KBM-7 (cell line): ENCODE results near the gene P4HTM.

Source experiments
- DNase-seq: peaks from one replicate; pipeline ENCODE4 v3.0.0-alpha.2; 2015
- in situ Hi-C: fragments of 300-500 bp; cut with MboI; formaldehyde crosslinking; loops from 2 replicates; pipeline ENCODE4 v1.14.3; 2020; ENCODE audit warnings: low sequenced_read_pairs, low pct_unique_long_range_greater_than_20kb, mixed read lengths

P4HTM gene

DNA sequence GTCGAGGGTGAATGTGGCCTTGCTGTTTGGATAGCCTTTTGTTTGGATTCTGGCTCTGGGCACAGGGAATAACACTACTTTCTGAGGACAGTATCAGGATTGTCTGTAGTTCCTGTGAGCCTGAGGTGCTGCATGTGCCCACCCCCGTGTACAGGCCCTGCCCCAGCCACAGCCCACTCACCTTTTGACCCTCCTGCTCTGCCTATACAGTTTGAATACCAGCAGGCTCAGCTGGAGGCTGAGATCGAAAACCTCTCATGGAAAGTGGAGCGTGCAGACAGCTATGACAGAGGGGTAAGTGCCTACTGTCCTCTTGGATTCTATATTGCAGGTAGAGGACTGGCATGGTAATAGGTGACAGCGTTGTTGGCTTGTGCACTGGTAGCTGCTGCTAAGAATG is 7.4 kb upstream of the P4HTM start:
- in situ Hi-C loops, result no loop called here
- no peak for DNase-seq

DNA sequence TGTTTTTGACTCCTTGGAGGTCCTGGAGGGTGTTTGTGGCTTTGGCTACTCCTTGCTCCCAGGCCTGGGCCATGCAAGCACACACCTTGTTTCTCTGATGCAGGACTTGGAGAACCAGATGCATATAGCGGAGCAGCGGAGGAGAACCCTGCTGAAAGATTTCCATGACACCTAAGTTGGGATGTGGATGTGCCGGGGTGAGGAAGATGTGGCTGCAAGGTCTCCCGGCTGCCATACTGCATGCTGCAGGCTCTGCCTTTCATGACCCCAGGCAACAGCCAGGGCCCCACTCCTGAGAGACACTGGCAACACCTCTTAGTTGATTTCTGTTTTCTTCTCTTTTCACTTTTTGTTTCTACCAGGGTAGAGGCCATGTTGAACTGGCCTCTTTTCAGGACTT is 6.9 kb upstream of the P4HTM start:
- no peak for DNase-seq
- in situ Hi-C loops, result no loop called here

DNA sequence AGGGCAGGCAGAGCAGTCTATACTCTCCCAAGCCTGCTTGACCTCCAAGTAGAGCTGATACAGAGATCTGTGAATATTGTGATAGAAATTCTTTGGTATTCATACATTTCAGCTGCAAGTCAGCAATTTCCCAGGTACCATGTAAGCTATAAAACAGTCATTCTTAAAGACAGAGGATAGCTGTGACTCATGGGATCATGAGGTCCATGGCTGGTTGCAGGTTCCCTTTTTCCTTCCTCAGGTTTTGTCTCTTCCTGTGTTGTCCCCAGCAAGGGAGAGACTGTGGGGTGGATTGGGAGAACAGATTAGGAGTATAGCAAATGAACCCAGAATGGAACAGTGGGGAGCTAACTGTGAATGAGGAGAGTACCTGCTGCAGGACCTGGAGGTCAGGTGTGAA is 5.4 kb upstream of the P4HTM start:
- in situ Hi-C loops, result no loop called here
- no peak for DNase-seq

DNA sequence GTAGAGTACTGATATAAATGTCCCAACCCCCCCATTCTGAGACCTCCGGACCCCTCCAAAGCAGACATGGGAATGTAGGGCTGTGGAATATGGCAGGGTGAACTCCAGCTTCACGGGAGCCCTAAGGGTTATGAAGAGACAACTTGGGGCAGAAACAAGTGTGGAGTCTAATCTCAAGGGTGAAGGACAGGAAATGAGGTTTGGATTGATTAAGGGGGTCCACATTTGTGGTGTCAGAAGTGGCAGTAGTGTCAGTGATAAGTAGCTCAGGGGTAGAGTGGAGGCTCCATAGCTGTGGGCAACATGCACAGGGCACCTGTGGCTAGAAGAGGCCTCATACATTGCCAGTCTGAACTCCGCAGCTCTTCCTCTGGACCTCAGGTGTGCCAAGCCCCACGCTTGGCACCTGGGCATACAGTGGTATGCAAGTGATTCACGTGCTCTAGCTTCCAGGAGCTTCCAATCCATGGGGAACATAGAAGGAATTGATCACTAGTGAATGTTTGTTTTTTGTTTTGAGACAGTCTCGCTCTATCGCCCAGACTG is 4.1 kb upstream of the P4HTM start:
- in situ Hi-C loops, result no loop called here
- no peak for DNase-seq

DNA sequence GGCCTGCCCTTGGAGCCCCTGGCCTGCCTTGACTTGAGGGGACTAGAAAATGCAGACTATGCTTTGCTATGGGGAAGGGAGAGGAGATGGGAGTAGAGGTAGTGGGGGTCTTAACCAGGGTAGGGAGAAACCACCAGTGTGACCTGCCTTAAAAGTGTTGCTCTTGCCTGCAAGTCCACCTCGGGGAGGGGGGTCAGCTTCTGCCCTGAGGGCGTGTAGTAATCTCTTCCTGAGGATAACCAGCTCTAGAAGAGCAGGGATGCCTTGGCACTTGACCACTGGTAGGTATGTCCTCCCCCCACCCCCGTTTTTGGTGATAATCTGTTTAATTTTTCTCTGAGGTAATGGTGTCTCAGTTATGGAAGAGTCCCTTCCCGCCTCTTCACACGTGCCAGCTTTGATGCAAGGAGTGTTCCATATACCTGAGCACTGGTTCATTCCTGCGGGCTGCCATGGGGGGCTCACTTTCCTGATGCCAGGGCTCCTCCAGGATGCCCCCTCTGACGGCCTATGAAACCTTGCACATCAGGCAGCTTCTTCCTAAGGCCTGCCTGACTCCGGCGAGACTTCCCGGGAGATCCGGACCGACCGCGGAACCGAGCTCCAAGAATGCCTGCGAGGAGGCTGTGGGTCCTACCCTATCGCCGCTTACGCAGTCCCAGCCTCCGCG is 780 bp upstream of the P4HTM start:
- DNase-seq, result no peak
- in situ Hi-C loops, result no loop called here

DNA sequence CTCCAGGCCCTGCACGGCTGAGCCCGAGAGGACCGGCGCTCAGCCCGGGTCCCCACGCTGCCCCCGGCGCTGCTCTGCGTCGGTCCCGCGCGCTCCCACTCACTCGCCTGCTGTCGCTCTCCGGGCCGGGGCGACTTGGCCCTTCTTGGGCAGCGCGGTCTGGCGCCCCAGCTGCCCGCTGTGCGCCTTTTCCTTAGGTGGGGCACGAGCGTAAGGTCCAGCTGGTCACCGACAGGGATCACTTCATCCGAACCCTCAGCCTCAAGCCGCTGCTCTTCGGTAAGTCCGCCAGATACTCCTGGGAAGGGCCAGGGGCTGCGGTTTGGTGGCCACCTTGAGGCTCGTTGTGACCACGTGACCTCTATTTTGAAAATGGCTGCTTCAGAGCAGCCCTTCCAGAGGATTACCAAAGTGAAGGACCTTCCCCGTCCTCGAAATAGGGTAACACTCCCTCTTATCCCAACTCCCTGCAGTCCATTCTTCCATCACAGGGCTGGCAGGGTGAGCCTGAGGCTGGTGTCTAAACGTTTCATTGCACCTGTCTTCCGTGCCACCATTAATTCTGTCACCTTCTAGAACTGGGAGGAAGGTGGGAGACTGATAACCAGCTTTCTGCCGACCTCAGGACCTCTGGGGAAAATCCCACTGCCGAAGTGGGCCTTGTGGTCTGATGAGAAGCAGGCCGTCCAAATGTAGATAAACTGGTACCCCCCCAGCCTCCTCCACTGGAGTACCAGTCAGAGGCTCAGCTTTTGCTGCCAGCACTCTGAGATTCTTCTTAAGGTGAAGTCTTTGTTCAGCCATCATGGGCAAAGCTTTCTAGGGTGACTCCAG is 812 bp downstream of the P4HTM start:
- in situ Hi-C loops, result no loop called here
- peak; percentile 53 for DNase-seq

DNA sequence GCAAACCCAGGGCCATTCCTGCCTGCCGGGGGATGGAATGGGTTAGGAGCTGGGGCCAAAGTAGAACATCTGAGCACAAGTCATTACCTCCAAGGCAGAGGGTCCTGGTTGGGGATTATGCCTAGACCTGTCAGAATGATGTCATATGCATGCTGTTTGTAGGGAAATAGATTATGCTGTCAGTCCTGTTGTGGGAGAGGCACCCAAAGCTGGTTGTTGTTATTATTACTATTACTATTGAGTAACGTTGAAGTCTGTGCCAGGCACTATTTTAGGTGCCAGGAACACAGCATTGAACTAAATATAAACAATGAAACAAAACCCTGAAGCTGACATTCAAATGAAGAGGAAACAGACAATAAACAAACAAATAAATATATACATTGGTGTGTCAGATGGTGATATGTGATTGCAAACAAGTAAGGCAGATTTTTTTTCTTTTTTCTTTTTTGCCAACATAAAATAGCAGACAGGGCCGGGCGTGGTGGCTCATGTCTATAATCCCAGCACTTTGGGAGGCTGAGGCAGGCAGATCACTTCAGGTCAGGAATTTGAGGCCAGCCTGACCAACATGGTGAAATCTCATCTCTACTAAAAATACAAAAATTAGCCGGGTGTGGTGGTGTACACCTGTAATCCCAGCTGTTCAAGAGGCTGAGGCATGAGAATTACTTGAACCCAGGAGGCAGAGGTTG is 2.0 kb downstream of the P4HTM start:
- no peak for DNase-seq
- in situ Hi-C loops, result no loop called here

DNA sequence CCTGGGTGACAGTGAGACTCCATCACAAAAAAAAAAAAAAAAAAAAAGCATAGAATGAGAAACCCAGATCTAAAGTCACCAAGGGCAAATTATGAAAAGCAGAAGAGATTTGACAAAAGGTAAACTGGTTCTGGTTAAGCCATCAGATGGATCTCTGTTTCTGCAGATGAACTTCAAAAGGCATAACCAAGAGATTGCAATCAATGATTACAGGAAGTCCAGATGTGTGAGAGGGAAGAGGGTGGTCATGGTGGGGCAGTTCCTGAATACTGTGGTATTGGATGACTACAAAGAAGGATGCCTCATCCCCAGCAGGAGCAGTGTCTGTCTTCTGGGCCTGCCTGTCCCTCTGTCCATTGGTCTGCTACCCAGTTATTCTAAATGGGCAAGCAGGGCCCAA is 3.8 kb downstream of the P4HTM start:
- DNase-seq, result peak; percentile 59
- in situ Hi-C loops, result no loop called here

DNA sequence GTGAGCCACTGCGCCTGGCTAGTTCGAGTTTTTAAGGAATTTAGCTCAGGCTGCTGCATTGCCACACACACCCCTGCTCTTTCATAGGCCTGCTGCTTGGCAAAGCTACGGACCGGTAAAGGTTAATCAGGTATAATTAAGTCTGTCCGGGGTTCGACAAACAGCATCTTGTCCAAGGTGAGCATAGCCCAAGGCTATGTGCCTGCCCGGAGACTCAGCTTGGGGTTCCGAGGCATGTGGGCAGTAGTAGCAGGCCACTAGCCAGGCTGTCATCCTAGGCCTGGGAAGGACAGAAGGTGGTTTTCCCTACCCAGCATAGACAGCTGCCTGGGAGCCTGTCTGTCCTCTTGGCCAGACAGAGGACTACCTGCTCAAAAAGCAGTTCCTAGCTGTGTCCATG is 6.6 kb downstream of the P4HTM start:
- DNase-seq, result no peak
- in situ Hi-C loops, result no loop called here

DNA sequence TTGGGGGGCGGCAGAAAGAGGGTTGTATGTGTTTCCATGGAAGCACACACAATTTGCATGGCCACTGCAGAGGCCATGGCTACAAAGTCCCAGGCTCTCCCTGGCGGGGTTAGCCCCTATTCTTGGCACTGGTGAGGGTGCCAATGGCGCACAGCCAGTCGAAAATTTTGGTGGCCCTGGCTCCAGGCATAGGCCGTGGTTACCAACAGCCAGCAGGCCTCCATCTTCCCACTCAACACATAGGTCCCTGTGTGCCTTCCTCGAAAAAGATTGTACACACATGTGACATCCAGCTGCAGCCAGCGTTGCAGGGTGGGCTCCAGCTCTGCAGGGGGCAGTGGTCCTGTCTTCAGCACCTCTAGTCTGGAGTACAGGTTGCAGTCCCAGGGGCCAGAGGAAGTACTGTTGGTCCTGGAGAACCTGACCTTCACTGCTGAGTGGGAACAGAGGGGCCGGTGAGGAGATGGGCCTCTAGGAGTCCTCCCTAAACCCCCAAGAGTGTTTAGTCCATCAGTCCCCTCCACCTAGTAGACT is 7.1 kb downstream of the P4HTM start:
- DNase-seq, result no peak
- in situ Hi-C loops, result no loop called here

DNA sequence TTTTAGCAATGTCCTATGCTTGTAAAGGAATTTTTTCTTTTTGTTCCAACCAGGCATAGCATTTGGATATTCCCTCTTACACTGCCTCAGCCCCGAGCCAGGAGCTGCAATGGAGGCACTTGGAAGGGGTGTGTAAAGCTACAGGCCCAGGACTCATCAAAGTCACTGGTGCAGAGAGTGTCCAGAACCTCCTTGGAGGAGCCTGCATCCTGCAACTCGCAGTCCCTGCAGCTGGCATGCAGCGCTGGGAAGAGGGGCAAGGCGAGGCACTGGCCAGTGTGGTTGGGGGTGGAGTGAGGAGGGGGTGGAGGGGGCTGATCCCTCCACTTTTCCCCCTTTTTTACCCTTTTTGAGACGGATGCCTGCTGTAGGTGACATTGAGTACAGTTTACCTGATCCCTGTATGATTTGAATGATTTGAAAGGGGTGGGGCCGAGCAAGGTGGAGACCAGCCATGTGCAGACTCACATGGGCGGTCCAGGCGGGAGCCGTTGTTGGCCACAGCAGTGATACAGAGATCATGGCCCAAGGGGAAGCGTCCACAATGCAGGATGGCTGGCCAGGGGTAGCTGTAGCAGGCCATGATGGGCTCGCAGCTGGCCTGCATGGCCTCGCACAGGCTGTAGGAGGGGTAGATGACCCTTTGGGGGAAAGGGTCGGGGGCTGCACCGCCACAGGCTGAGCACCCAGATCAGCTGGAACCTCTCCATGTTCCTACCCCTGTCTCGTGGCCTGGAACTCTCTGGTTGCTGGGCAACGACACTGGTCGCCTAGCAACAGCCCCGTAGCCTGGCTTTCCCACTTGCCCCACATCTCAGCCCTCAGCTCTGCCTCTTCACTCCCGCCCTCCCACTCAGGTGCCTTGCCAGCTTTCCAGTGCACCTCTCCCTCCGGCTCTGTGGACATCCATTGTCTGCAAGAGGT is 7.9 kb downstream of the P4HTM start:
- in situ Hi-C loops, result no loop called here
- DNase-seq, result no peak

DNA sequence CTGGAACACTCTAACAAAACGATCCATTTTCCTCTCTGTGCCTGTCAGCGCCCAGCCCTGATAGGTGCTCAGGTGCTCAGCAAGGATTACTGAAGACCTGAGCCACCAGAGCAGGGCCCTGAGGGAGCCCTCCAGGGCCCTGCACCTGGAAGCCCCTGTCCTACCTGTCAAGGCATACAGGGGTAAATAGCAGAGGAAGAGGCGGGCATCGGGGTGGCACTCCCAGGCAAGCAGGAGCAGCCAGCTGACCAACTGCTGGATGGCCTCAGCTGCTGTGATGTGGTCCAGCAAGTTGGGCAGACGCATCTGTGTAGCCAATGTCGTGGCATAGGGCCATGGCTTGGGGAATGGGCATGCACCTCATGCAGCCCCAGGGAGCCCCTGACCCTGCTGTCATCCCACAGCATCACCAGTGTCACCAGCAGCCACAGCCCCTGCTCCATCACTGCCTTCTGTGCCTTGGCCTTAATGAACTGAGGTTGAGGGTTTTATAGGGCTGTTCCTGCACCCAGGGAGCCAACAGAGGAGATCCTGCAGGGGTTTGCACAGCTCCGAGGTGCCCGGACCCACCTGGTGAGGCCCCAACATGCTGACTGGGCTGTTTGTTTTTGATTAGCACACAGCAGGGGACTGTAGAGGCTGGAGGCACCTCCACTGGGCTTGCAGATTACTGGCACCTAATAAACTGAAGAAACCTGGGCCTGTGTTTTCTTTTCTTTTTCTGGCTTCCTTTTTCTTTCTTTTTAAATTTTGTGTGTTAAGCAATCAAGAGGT is 9.2 kb downstream of the P4HTM start:
- in situ Hi-C loops, result no loop called here

DNA sequence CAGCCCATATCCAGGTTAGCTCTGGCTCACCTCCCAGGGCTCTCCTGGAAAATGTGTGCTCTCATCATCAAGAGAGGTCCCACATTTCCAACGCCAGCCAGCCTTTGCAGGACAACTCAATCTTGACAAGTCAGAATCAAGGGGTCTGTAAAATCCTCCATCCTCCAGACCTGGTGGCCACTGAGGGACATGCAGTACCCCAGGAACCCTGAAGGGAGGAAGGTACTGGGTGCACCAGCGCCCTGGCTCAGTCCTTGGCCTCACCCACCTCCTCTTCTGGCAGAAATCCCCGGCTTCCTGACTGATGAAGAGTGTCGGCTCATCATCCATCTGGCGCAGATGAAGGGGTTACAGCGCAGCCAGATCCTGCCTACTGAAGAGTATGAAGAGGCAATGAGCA is 11.1 kb downstream of the P4HTM start:
- in situ Hi-C loops, result no loop called here
- no peak for DNase-seq

More for the DNA sequence above, 9.2 kb downstream of the P4HTM start:
- DNase-seq, result no peak

DNA sequence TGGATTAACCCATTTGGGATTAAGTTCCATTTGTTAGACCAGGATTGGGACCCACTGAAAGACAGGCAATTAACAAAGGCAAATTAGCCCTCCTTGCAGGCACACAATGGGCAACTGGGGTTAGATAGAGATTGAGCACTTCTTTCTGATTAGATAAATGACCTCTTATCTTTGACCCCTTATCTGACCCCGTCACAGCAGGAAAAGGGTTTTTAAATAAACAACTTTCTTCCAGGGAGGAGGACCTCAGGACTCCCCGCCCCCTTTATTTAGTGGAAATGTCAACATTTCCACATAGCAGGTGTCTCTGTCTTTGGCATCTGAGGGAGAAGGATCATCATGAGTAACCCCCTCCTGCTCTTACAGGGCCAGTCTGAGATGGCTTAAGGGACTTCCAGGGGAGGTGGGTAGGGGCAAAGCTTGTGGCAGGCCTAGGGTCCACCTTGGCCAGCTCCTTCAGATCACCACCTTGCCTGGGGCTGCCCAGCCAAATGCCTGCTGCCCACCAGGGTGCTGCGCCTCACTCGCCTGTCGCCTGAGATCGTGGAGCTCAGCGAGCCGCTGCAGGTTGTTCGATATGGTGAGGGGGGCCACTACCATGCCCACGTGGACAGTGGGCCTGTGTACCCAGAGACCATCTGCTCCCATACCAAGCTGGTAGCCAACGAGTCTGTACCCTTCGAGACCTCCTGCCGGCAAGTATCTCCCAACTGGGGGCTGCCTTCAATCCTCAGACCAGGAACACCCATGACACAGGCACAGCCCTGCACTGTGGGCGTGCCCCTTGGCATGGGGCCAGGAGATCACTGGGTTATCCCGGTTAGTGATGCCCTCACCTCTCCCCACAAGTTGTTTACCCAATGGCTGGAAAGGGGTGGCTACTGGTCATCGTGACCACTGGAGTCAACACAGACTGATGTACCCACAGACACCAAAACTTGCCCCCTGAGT is 14.6 kb downstream of the P4HTM start:
- in situ Hi-C loops, result no loop called here
- DNase-seq, result no peak

DNA sequence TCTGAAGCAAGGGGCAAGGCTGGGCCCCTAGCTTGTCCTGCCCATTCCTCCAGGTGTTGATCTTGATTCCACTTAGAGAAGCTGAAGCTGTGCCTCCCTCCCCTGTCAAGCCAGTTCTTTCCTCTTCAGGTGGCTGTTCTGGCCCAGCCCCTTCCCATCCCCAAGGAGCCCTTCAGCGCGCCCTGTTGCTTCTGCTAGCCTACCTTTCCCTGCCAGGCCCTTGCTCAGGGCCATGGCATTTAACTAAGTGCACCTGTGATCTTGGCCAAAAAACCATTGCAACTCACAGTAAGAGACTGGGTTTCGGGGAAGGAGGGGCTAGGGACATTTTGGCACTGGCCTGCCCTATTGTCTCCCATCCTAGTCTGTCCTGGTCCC is 15.3 kb downstream of the P4HTM start:
- no peak for DNase-seq
- in situ Hi-C loops, result no loop called here

DNA sequence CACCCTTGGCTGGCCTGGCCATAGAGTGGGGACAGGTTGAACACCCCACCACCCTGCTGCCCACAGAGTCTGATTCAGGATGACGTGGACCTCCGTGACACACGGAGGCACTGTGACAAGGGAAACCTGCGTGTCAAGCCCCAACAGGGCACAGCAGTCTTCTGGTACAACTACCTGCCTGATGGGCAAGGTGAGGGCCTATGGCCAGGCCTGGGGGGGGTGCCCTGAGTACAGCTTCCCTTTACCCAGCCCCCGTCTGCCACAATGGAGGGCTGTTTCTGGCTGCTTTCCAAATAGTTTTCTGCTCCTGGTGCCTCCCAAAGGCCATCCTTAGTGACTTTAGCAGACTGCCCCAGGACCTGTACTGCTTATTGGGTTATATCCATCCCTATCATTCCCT is 16.0 kb downstream of the P4HTM start:
- in situ Hi-C loops, result no loop called here
- no peak for DNase-seq

DNA sequence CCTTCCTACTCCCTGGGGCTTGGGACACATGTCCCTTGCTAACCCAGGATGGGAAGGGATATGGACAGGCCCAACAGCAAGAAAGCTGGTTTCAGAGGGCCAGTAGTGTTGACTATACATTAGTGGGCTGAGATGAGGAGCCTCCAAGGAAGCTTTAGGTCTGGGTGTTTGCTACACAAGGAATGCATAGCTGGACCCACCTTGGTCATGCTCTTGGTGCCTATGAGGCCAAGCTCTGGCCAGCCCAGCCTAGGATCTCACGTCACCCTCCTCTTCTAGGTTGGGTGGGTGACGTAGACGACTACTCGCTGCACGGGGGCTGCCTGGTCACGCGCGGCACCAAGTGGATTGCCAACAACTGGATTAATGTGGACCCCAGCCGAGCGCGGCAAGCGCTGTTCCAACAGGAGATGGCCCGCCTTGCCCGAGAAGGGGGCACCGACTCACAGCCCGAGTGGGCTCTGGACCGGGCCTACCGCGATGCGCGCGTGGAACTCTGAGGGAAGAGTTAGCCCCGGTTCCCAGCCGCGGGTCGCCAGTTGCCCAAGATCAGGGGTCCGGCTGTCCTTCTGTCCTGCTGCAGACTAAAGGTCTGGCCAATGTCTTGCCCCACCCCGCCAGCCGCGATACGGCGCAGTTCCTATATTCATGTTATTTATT is 16.5 kb downstream of the P4HTM start:
- peak; percentile 14 for DNase-seq
- in situ Hi-C loops, result no loop called here
